Measurements from ENCODE around the gene GATAD2B. TPM values are rescaled to one million over a fixed set of nuclear protein-coding genes. Genes with fewer than 3 reads are reported as not detected.

Gene GATAD2B
- total RNA-seq, 5 donors from 2014 or later (not counting 1 experiment from before 2014, with no cell fraction given): 94.6 to 107 (median 103) TPM

DNA sequence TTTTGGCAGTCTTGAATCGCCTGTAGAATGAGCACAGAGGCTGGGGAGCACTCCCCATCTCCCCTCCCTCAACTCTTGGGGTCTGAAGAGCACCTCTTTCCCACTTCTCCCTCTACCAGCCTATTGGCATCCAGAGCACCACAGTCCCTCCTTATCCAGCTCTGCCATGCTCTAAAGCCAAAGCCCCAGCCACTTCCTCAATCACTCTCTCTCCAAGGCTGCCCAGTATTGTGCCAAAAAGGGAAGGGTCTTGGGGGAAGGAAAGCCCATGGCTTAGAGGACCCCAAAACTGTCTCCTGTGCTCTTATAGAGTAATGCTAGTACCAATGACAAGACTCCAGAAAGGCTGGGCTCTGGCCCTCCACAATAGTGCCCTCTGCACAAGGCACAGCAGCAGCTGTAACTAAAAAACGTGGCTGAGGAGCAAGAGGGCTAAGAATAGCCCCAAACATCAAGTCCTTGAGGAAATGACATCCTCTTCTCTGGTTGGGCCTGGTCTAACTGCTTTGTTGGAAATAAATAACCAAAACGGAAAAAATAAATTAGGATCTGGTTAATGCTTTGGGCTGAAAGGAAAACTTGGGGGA is 119.2 kb downstream of the GATAD2B start:
- ATAC-seq (replicated peaks in 1 of 4): no peak
- Mint-ChIP-seq H3K27ac (peak overlapping the region; percentile 51 to 56), H3K27me3 (no peaks in the 10 kb centered on the region), H3K4me3 (no peak overlapping the region), H3K9me3 (no peaks in the 10 kb centered on the region), H3K36me3 (peaks cover 11% of the 10 kb centered on the region), H3K4me1 (peaks cover 27 to 45% (median 34%) of the 10 kb centered on the region in 3 donors)
- Histone ChIP-seq H3K27me3 (replicated peaks in 1 of 2; ENCODE audit: control insufficient read depth in 2 of 2, extremely low read depth in 1 of 2, insufficient read depth in 2 of 2, low read length in 1 of 2) (no peaks in the 10 kb centered on the region), H3K36me3 (ENCODE audit: control insufficient read depth in 2 of 2, extremely low read depth in 1 of 2, insufficient read depth in 1 of 2, low read length in 1 of 2) (peaks cover 7 to 15% of the 10 kb centered on the region in 2 donors), H3K4me3 (ENCODE audit: control insufficient read depth in 1 of 2, extremely low read depth in 1 of 2, low read length in 1 of 2) (no peak overlapping the region), H3K4me1 (ENCODE audit: control insufficient read depth in 1 of 2, extremely low read depth in 1 of 2, insufficient read depth in 2 of 2, low read length in 2 of 2) (peaks cover 2 to 25% of the 10 kb centered on the region in 2 experiments), H3K9me3 (no peaks in the 10 kb centered on the region), H3K27ac (ENCODE audit: low read length) (peak overlapping the region; percentile 13)
- CTCF ChIA-PET: no interaction called here
- DNase-seq: no peak
- WGBS (ENCODE audit: insufficient coverage): 82% methylated on average over 2 of the region's 3 CpGs
- POLR2A ChIA-PET: no interaction called here

DNA sequence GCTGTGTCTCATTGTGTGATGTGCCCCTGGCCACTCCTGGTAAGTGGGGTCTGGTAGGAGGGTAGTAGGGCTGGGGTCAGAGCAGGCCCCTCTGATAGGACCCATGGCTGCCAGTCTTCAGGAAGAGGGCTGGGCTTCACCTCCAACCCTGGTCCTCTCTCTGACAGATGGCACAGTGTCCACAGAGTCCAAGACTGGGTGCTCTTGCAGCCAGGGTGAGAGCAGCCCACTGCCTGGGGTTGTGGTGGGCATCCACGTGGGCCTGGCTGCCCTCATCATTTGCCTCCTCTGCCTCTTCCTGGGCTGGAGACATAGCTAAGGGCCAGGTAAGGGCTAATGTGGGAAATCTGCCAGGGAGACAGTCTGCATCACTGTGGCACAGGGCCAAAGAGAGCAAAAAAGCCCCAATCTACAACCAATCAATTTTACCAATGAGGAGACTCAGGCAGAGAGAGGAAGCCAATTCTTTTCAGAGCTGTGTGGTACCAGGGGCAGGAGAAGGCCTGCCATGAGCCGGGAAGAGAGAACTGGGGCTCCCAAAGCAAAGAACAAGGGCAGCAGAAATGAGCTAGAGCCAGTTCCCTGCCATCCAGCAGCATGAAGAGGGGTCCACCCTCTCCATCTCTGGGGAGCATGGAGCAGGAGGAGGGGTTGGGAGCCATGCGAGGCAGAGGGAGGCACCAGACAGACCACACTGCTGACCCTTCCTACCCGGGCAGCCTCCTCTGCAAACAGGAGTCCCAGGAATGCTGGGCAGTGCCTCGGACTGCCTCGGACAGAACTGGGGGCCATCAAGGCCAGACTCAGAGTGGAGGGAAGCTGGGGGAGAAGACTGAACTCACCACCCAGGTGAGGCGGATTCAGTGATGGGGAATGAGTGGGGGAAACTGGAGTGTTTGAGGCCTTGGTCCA is 120.7 kb downstream of the GATAD2B start:
- Histone ChIP-seq H3K9me3 (no peaks in the 10 kb centered on the region), H3K27ac (ENCODE audit: low read length) (no peak overlapping the region), H3K4me1 (ENCODE audit: control insufficient read depth in 1 of 2, extremely low read depth in 1 of 2, insufficient read depth in 2 of 2, low read length in 2 of 2) (peaks cover 2 to 32% of the 10 kb centered on the region in 2 experiments), H3K27me3 (replicated peaks in 1 of 2; ENCODE audit: control insufficient read depth in 2 of 2, extremely low read depth in 1 of 2, insufficient read depth in 2 of 2, low read length in 1 of 2) (no peaks in the 10 kb centered on the region), H3K36me3 (ENCODE audit: control insufficient read depth in 2 of 2, extremely low read depth in 1 of 2, insufficient read depth in 1 of 2, low read length in 1 of 2) (peaks cover 0 to 3% of the 10 kb centered on the region in 2 donors), H3K4me3 (ENCODE audit: control insufficient read depth in 1 of 2, extremely low read depth in 1 of 2, low read length in 1 of 2) (no peak overlapping the region)
- Mint-ChIP-seq H3K4me1 (peaks cover 32 to 43% (median 35%) of the 10 kb centered on the region in 3 donors), H3K36me3 (peaks cover 3% of the 10 kb centered on the region), H3K27ac (peak overlapping the region in 1 of 2 donors; percentile 61), H3K9me3 (no peaks in the 10 kb centered on the region), H3K27me3 (no peaks in the 10 kb centered on the region), H3K4me3 (no peak overlapping the region)
- ChIA-PET POLR2A (no interaction called here), CTCF (no interaction called here)
- DNase-seq: no peak
- no peak for ATAC-seq (replicated peaks in 1 of 4)
- 91% methylated on average over 1 of the region's 7 CpGs for WGBS (ENCODE audit: insufficient coverage)

DNA sequence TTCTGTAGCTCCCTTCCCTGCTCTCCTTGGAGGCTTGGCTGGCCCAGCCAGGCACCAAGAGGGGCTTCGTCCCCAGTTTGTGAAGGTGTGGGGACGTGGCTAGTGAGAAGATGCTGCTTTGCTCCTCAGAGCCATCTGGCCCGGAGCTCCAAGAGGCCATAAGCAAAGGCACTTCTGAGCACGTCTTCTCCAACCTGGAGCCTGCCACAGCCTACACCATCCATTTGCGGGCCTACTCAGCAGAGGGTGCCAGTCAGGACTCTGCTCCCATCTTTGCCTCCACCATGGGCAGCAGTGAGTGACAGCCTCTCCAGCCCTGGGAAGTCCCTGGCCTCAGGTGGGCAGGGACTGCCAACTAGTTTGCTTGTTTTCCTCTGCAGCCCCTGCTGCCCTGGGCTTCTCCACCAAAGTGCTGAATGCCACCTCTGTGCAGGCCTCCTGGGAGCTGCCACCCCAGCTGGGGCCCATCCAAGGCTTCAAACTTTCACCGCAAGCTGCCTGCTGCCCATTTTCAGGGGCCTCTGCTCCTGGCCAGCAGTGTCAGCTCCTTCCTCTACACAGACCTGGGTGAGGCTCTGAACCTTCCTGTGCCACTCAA is 121.6 kb downstream of the GATAD2B start:
- H3K4me1 ChIP-seq (ENCODE audit: control insufficient read depth in 1 of 2, extremely low read depth in 1 of 2, insufficient read depth in 2 of 2, low read length in 2 of 2): peaks cover 4 to 39% of the 10 kb centered on the region in 2 experiments
- ATAC-seq (replicated peaks in 1 of 4) (no peak), DNase-seq (no peak)
- peaks cover 32 to 43% (median 35%) of the 10 kb centered on the region in 3 donors for H3K4me1 Mint-ChIP-seq
- ChIA-PET POLR2A (no interaction called here), CTCF (interaction anchor here in 1 of 2 donors (1.9 kb wide), 1 partner anchor 186 kb away, joined by 4 read pairs; no protein-coding TSS in a partner anchor)
- no peak overlapping the region for H3K27ac ChIP-seq (ENCODE audit: low read length)
- H3K36me3 Mint-ChIP-seq: no peaks in the 10 kb centered on the region
- H3K36me3 ChIP-seq (ENCODE audit: control insufficient read depth in 2 of 2, extremely low read depth in 1 of 2, insufficient read depth in 1 of 2, low read length in 1 of 2): no peaks in the 10 kb centered on the region
- WGBS (ENCODE audit: insufficient coverage): 95% methylated on average over 5 of the region's 6 CpGs
- H3K27me3 ChIP-seq (replicated peaks in 1 of 2; ENCODE audit: control insufficient read depth in 2 of 2, extremely low read depth in 1 of 2, insufficient read depth in 2 of 2, low read length in 1 of 2): no peaks in the 10 kb centered on the region
- no peaks in the 10 kb centered on the region for H3K9me3 Mint-ChIP-seq
- H3K27me3 Mint-ChIP-seq: no peaks in the 10 kb centered on the region
- H3K4me3 Mint-ChIP-seq: no peak overlapping the region
- H3K4me3 ChIP-seq (ENCODE audit: control insufficient read depth in 1 of 2, extremely low read depth in 1 of 2, low read length in 1 of 2): no peak overlapping the region
- H3K9me3 ChIP-seq: no peaks in the 10 kb centered on the region
- H3K27ac Mint-ChIP-seq: peak overlapping the region in 1 of 2 donors; percentile 31

DNA sequence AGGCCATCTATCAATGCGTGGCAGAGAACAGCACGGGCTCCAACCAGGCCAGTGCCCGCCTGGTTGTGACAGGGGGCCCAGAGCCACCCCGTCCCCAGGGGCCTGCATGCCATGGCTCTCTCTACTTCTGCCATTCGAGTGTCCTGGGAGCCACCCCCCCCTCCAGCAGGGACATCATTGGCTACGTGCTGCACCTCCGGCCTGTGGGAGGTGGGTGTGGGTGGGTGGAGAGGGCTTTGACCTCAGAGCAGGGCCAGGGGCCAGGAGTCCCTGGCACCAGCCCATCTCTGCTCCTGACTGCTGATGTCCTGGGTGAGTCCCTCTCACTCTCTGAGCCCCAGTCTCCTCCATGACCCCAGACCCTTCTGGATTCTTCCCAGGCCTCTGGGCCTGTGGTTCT is 122.3 kb downstream of the GATAD2B start:
- ChIA-PET POLR2A (no interaction called here), CTCF (interaction anchor here in 1 of 2 donors (1.9 kb wide), 1 partner anchor 186 kb away, joined by 4 read pairs; no protein-coding TSS in a partner anchor)
- no peaks in the 10 kb centered on the region for H3K9me3 Mint-ChIP-seq
- WGBS (ENCODE audit: insufficient coverage): 94% methylated on average over 3 of the region's 7 CpGs
- no peaks in the 10 kb centered on the region for H3K36me3 Mint-ChIP-seq
- Histone ChIP-seq H3K4me1 (ENCODE audit: control insufficient read depth in 1 of 2, extremely low read depth in 1 of 2, insufficient read depth in 2 of 2, low read length in 2 of 2) (peaks cover 4 to 39% of the 10 kb centered on the region in 2 experiments), H3K36me3 (ENCODE audit: control insufficient read depth in 2 of 2, extremely low read depth in 1 of 2, insufficient read depth in 1 of 2, low read length in 1 of 2) (no peaks in the 10 kb centered on the region), H3K27ac (ENCODE audit: low read length) (no peak overlapping the region), H3K4me3 (ENCODE audit: control insufficient read depth in 1 of 2, extremely low read depth in 1 of 2, low read length in 1 of 2) (no peak overlapping the region), H3K27me3 (replicated peaks in 1 of 2; ENCODE audit: control insufficient read depth in 2 of 2, extremely low read depth in 1 of 2, insufficient read depth in 2 of 2, low read length in 1 of 2) (no peaks in the 10 kb centered on the region), H3K9me3 (no peaks in the 10 kb centered on the region)
- DNase-seq (no peak), ATAC-seq (replicated peaks in 1 of 4) (no peak)
- H3K27me3 Mint-ChIP-seq: no peaks in the 10 kb centered on the region
- no peak overlapping the region for H3K4me3 Mint-ChIP-seq
- H3K4me1 Mint-ChIP-seq: peaks cover 25 to 38% (median 30%) of the 10 kb centered on the region in 3 donors
- peak overlapping the region in 1 of 2 donors; percentile 31 for H3K27ac Mint-ChIP-seq

DNA sequence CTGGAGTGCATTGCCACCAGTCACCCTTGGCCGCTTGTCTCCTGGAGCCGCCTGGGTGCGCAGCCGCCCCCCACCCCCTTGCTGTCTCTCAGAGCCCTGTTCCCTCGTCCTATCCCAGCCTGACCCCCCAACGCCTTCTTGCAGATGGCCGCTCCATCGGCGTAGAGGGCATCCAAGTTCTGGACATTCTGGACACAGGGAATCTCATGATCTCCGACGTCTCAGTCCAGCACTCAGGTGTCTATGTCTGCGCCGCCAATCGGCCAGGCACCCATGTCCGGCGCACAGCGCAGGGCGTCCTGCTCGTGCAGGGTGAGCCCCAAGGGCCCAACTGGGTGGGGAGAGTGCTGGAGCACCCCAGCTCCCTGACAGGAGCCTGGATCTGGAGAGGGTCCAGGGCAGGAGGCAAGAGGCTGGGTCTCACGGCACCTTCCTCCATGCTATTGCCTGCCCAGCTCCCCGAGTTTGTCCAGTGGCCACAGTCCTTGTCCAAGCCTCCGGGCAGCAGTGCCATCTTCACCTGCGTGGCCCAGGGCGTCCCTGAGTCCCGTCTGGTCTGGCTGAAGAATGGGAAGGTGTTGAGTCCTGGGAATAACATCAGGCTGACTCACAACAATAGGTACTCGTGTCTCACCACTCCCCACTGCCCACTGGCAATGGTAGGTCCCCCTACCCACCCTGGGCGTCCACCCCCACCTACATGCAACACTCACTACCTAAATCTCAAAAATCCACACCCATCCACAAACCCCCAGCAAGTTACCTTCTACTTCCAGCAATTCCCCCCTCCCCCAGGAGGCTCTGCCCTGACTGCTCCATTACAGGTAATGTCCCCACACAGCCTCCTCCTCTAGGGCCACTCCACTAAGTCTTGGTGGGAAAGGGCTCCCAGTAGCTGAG is 123.0 kb downstream of the GATAD2B start:
- H3K9me3 Mint-ChIP-seq: no peaks in the 10 kb centered on the region
- peak overlapping the region in 1 of 2 donors; percentile 20 for H3K27ac Mint-ChIP-seq
- Histone ChIP-seq H3K4me3 (ENCODE audit: control insufficient read depth in 1 of 2, extremely low read depth in 1 of 2, low read length in 1 of 2) (no peak overlapping the region), H3K36me3 (ENCODE audit: control insufficient read depth in 2 of 2, extremely low read depth in 1 of 2, insufficient read depth in 1 of 2, low read length in 1 of 2) (no peaks in the 10 kb centered on the region), H3K9me3 (no peaks in the 10 kb centered on the region), H3K27ac (ENCODE audit: low read length) (no peak overlapping the region), H3K4me1 (ENCODE audit: control insufficient read depth in 1 of 2, extremely low read depth in 1 of 2, insufficient read depth in 2 of 2, low read length in 2 of 2) (peaks cover 3 to 39% of the 10 kb centered on the region in 2 experiments), H3K27me3 (replicated peaks in 1 of 2; ENCODE audit: control insufficient read depth in 2 of 2, extremely low read depth in 1 of 2, insufficient read depth in 2 of 2, low read length in 1 of 2) (no peaks in the 10 kb centered on the region)
- no peaks in the 10 kb centered on the region for H3K27me3 Mint-ChIP-seq
- H3K4me1 Mint-ChIP-seq: peaks cover 20 to 32% (median 27%) of the 10 kb centered on the region in 3 donors
- ATAC-seq (replicated peaks in 1 of 4) (no peak), DNase-seq (no peak)
- POLR2A ChIA-PET: no interaction called here
- CTCF ChIA-PET: interaction anchor here in 1 of 2 donors (1.9 kb wide), 1 partner anchor 187 kb away, joined by 4 read pairs; no protein-coding TSS in a partner anchor
- WGBS (ENCODE audit: insufficient coverage): 90% methylated on average over 17 of the region's 27 CpGs
- H3K4me3 Mint-ChIP-seq: no peak overlapping the region
- no peaks in the 10 kb centered on the region for H3K36me3 Mint-ChIP-seq

Data from T-cell (primary cell).